RWPE2 (cell line): ENCODE data around the gene CDC16.

Experiments
- ATAC-seq: fragments of 200-7000 bp; cut with Tn5 transposase; 3 replicates; pipeline ENCODE4 v1.9.1; 2021; ENCODE audit warnings: low read depth
- DNase-seq: peaks from one replicate; pipeline ENCODE4 v3.0.0-alpha.2; 2020; ENCODE audit warnings: low spot score
- H3K27ac ChIP-seq: fragments of 450-650 bp; 2 replicates; pipeline ENCODE4 v1.5.1; 2017; ENCODE audit warnings: mild to moderate bottlenecking; ENCODE audit not compliant: poor library complexity, severe bottlenecking
- H3K27me3 ChIP-seq: fragments of 250-450 bp; sonication (Bioruptor Pico); 2 replicates; pipeline ENCODE4 v1.5.1; 2021; ENCODE audit warnings: mild to moderate bottlenecking, moderate library complexity; ENCODE audit not compliant: insufficient read depth, poor library complexity, severe bottlenecking
- H3K36me3 ChIP-seq: fragments of 250-450 bp; sonication (Bioruptor Pico); 2 replicates; pipeline ENCODE4 v1.5.1; 2020; ENCODE audit warnings: low read depth, mild to moderate bottlenecking, moderate library complexity
- H3K4me1 ChIP-seq: fragments of 250-450 bp; sonication (Bioruptor Pico); 2 replicates; pipeline ENCODE4 v1.5.1; 2021; ENCODE audit warnings: mild to moderate bottlenecking, moderate library complexity; ENCODE audit not compliant: insufficient read depth, poor library complexity, severe bottlenecking
- H3K4me3 ChIP-seq: fragments of 250-450 bp; sonication (Bioruptor Pico); 2 replicates; pipeline ENCODE4 v1.5.1; 2021; ENCODE audit warnings: mild to moderate bottlenecking, moderate library complexity; ENCODE audit not compliant: severe bottlenecking
- H3K9me3 ChIP-seq: fragments of 250-450 bp; sonication (Bioruptor Pico); 2 replicates; pipeline ENCODE4 v1.5.1; 2021; ENCODE audit warnings: mild to moderate bottlenecking, moderate library complexity; ENCODE audit not compliant: severe bottlenecking
- CTCF ChIP-seq: fragments of 450-650 bp; IDR thresholded peaks from one replicate; pipeline ENCODE4 v1.5.1; 2017; ENCODE audit warnings: mild to moderate bottlenecking, moderate library complexity; ENCODE audit not compliant: poor library complexity, severe bottlenecking

Gene CDC16

GRCh38 chr13:114269281-114269770 is 34.6 kb downstream of the CDC16 start:
- Histone ChIP-seq H3K27me3 (no peaks in the 10 kb centered on the region), H3K4me1 (no peaks in the 10 kb centered on the region), H3K4me3 (no peak overlapping the region), H3K9me3 (no peaks in the 10 kb centered on the region), H3K36me3 (peaks cover 85% of the 10 kb centered on the region), H3K27ac (no peak overlapping the region)
- ATAC-seq = no peak
- no peak for TF ChIP-seq CTCF
- no peak for DNase-seq

GRCh38 chr13:114272977-114273376 is 38.3 kb downstream of the CDC16 start:
- no peak for TF ChIP-seq CTCF
- H3K4me1 ChIP-seq = no peaks in the 10 kb centered on the region
- ATAC-seq (no peak), DNase-seq (no peak)
- peaks cover 71% of the 10 kb centered on the region for H3K36me3 ChIP-seq
- no peaks in the 10 kb centered on the region for H3K9me3 ChIP-seq
- H3K27me3 ChIP-seq = no peaks in the 10 kb centered on the region
- no peak overlapping the region for H3K4me3 ChIP-seq
- H3K27ac ChIP-seq = no peak overlapping the region

DNA sequence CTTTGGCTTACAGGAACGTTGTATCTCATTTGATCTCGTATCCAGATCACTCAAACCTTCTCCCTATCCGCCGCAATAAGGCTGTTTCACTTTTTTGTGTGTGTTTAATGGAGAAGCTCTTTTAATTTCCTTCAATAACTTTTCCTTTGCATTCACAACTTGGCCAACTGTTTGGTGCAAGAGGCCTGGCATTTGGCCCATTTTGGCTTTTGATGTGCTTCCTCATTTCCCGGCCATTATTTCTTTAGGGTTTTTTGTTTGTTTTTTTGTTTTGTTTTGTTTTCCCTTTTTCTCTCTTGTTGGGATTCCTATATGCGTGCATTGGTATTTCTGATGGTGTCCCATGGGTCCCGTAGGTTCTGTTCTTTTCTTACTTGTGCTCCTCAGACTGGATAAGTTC is 40.6 kb downstream of the CDC16 start:
- Histone ChIP-seq H3K9me3 (no peaks in the 10 kb centered on the region), H3K4me1 (no peaks in the 10 kb centered on the region), H3K27me3 (no peaks in the 10 kb centered on the region), H3K36me3 (peaks cover 51% of the 10 kb centered on the region), H3K27ac (no peak overlapping the region), H3K4me3 (no peak overlapping the region)
- ATAC-seq (no peak), DNase-seq (no peak)
- TF ChIP-seq CTCF = no peak

DNA sequence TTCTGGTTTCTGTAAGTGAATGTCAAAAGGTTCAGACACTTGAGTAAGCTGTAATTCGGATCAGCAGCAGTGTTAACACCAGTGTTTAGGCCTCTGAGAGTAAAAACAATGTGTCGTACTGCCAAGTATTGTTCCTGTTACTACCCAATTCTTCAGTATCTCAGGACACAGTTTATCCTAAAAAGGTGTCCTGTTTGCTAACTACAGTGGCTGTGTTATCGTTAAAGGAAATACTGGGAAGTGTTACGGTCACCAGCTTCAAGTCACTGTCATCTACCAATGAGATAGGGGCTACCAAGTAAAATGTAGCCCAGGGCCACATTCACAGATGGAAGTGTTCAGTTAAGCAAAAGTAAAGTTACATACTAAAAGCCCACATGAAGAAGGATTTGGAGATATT is 44.4 kb downstream of the CDC16 start:
- no peak overlapping the region for H3K4me3 ChIP-seq
- DNase-seq (no peak), ATAC-seq (no peak)
- no peak for TF ChIP-seq CTCF
- no peaks in the 10 kb centered on the region for H3K9me3 ChIP-seq
- no peaks in the 10 kb centered on the region for H3K27me3 ChIP-seq
- peaks cover 11% of the 10 kb centered on the region for H3K4me1 ChIP-seq
- peak overlapping the region; percentile 84 for H3K27ac ChIP-seq
- peaks cover 41% of the 10 kb centered on the region for H3K36me3 ChIP-seq

GRCh38 chr13:114279758-114280355 is 45.2 kb downstream of the CDC16 start:
- H3K36me3 ChIP-seq = peaks cover 40% of the 10 kb centered on the region
- TF ChIP-seq CTCF = no peak
- no peak for ATAC-seq
- no peaks in the 10 kb centered on the region for H3K27me3 ChIP-seq
- peak overlapping the region; percentile 84 for H3K27ac ChIP-seq
- H3K9me3 ChIP-seq = no peaks in the 10 kb centered on the region
- peaks cover 11% of the 10 kb centered on the region for H3K4me1 ChIP-seq
- no peak overlapping the region for H3K4me3 ChIP-seq
- no peak for DNase-seq
